CD4-positive, alpha-beta T cell treated with Interleukin-1 beta for 1 hour (primary cell): ENCODE measurements around the gene BCL2.

ENCODE experiments used
- DNase-seq, 2 donors: peaks; one replicate each; pipeline ENCODE4 v3.0.0-alpha.2; 2020 to 2022

BCL2 gene

GRCh38 chr18:63105636-63106316, 213.8 kb downstream of the BCL2 start:
- no peak for DNase-seq

- DNase-seq: no peak
Measured at GRCh38 chr18:63104868-63105267, 214.7 kb downstream of the BCL2 start.

GRCh38 chr18:63102941-63103744, 216.4 kb downstream of the BCL2 start:
- no peak for DNase-seq

- no peak for DNase-seq
Measured at GRCh38 chr18:63100630-63101055, 218.9 kb downstream of the BCL2 start.

- no peak for DNase-seq
Measured at GRCh38 chr18:63099848-63100629, 219.5 kb downstream of the BCL2 start.

- no peak for DNase-seq
Measured at GRCh38 chr18:63099091-63099840, 220.3 kb downstream of the BCL2 start.

GRCh38 chr18:63098018-63098981, 221.3 kb downstream of the BCL2 start:
- DNase-seq: peak; percentile 42 to 51

- DNase-seq: no peak
Measured at GRCh38 chr18:63097178-63097577, 222.4 kb downstream of the BCL2 start.

- no peak for DNase-seq
Measured at GRCh38 chr18:63096327-63096874, 223.2 kb downstream of the BCL2 start.

- DNase-seq: no peak
Measured at GRCh38 chr18:63095768-63096167, 223.8 kb downstream of the BCL2 start.

- no peak for DNase-seq
Measured at GRCh38 chr18:63091671-63092364, 227.8 kb downstream of the BCL2 start.

GRCh38 chr18:63090334-63090733, 229.2 kb downstream of the BCL2 start:
- DNase-seq: no peak

GRCh38 chr18:63089041-63089440, 230.5 kb downstream of the BCL2 start:
- no peak for DNase-seq

- no peak for DNase-seq
Measured at GRCh38 chr18:63088262-63088661, 231.3 kb downstream of the BCL2 start.

- DNase-seq: no peak
Measured at GRCh38 chr18:63087421-63088230, 231.9 kb downstream of the BCL2 start.

- DNase-seq: no peak
Measured at GRCh38 chr18:63085611-63086010, 234.0 kb downstream of the BCL2 start.

GRCh38 chr18:63084219-63084618, 235.3 kb downstream of the BCL2 start:
- DNase-seq: no peak

- no peak for DNase-seq
Measured at GRCh38 chr18:63083555-63083954, 236.0 kb downstream of the BCL2 start.

- no peak for DNase-seq
Measured at GRCh38 chr18:63083020-63083531, 236.5 kb downstream of the BCL2 start.
